SK-N-SH treated with all-trans-retinoic acid at 6 μM for 48 hours (cell line): ENCODE measurements around the gene MAN1A1.

Source experiments
- ATAC-seq: fragments of 200-7000 bp; cut with Tn5 transposase; 3 replicates; pipeline ENCODE4 v1.9.1; 2020; ENCODE audit warnings: mild to moderate bottlenecking, moderate library complexity
- ARNTL ChIP-seq: fragments of 450-650 bp; formaldehyde crosslinking; IDR thresholded peaks from 2 replicates; pipeline ENCODE4 v1.5.0; 2020; ENCODE audit warnings: low read depth, mild to moderate bottlenecking, moderate library complexity, borderline replicate concordance
- BACH2 ChIP-seq: fragments of 250-450 bp; sonication (Bioruptor Pico); IDR thresholded peaks from 2 replicates; pipeline ENCODE4 v1.9.0; 2021; ENCODE audit warnings: mild to moderate bottlenecking, borderline replicate concordance
- CSDC2 ChIP-seq: fragments of 250-450 bp; sonication (Bioruptor Pico); IDR thresholded peaks from 2 replicates; pipeline ENCODE4 v1.5.0; 2020; ENCODE audit warnings: mild to moderate bottlenecking, moderate library complexity
- ESRRG ChIP-seq: fragments of 250-450 bp; sonication (Bioruptor Pico); IDR thresholded peaks from 2 replicates; pipeline ENCODE4 v1.6.1; 2021; ENCODE audit warnings: mild to moderate bottlenecking
- GLIS3 ChIP-seq: fragments of 250-450 bp; sonication (Bioruptor Pico); IDR thresholded peaks from 2 replicates; pipeline ENCODE4 v1.5.0; 2020; ENCODE audit warnings: mild to moderate bottlenecking, moderate library complexity
- ISL1 ChIP-seq: fragments of 250-450 bp; sonication (Bioruptor Pico); IDR thresholded peaks from 2 replicates; pipeline ENCODE4 v2.1.2; 2022; ENCODE audit warnings: mild to moderate bottlenecking, moderate library complexity
- OSR1 ChIP-seq: fragments of 250-450 bp; sonication (Bioruptor Pico); IDR thresholded peaks from 2 replicates; pipeline ENCODE4 v1.8.0; 2022; ENCODE audit warnings: moderate library complexity, mild to moderate bottlenecking, inconsistent platforms
- SNAI2 ChIP-seq: fragments of 250-450 bp; sonication (Bioruptor Pico); IDR thresholded peaks from 2 replicates; pipeline ENCODE4 v1.5.0; 2020; ENCODE audit warnings: mild to moderate bottlenecking, moderate library complexity
- TCF4 ChIP-seq: fragments of 250-450 bp; sonication (Bioruptor Pico); IDR thresholded peaks from 2 replicates; pipeline ENCODE4 v1.8.0; 2021; ENCODE audit warnings: mild to moderate bottlenecking, moderate library complexity, borderline replicate concordance
- TOX ChIP-seq: fragments of 250-450 bp; sonication (Bioruptor Pico); IDR thresholded peaks from 2 replicates; pipeline ENCODE4 v1.8.0; 2021; ENCODE audit warnings: mild to moderate bottlenecking, moderate library complexity, borderline replicate concordance
- ZFP3 ChIP-seq: fragments of 250-450 bp; sonication (Bioruptor Pico); IDR thresholded peaks from 2 replicates; pipeline ENCODE4 v1.5.0; 2020; ENCODE audit warnings: mild to moderate bottlenecking, moderate library complexity
- ZFP30 ChIP-seq: fragments of 450-650 bp; formaldehyde crosslinking; IDR thresholded peaks from 2 replicates; pipeline ENCODE4 v1.5.0; 2022; ENCODE audit warnings: mild to moderate bottlenecking, moderate library complexity
- ZNF70 ChIP-seq: fragments of 450-650 bp; formaldehyde crosslinking; IDR thresholded peaks from 2 replicates; pipeline ENCODE4 v1.5.0; 2020; ENCODE audit warnings: mild to moderate bottlenecking, moderate library complexity
- ZNF8 ChIP-seq: fragments of 450-650 bp; formaldehyde crosslinking; IDR thresholded peaks from 2 replicates; pipeline ENCODE4 v1.5.0; 2020; ENCODE audit warnings: mild to moderate bottlenecking, moderate library complexity
- TF ChIP-seq, protein P1 (sequence below): fragments of 250-450 bp; sonication (Bioruptor Pico); IDR thresholded peaks from 2 replicates; pipeline ENCODE4 v1.5.0; 2020; ENCODE audit warnings: mild to moderate bottlenecking, moderate library complexity
- TF ChIP-seq, protein P2 (sequence below): fragments of 250-450 bp; sonication (Bioruptor Pico); IDR thresholded peaks from 2 replicates; pipeline ENCODE4 v1.8.0; 2020; ENCODE audit warnings: mild to moderate bottlenecking, moderate library complexity, borderline replicate concordance
- TF ChIP-seq, protein P3 (sequence below): fragments of 250-450 bp; sonication (Bioruptor Pico); IDR thresholded peaks from 2 replicates; pipeline ENCODE4 v1.5.1; 2020; ENCODE audit warnings: low read depth, mild to moderate bottlenecking, moderate library complexity
- TF ChIP-seq, protein P4 (sequence below): fragments of 250-450 bp; sonication (Bioruptor Pico); IDR thresholded peaks from 2 replicates; pipeline ENCODE4 v1.8.0; 2021; ENCODE audit warnings: low read depth, mild to moderate bottlenecking, moderate library complexity, borderline replicate concordance
- TF ChIP-seq, protein P5 (sequence below): fragments of 250-450 bp; sonication (Bioruptor Pico); IDR thresholded peaks from 2 replicates; pipeline ENCODE4 v1.5.1; 2021; ENCODE audit warnings: mild to moderate bottlenecking, moderate library complexity

The MAN1A1 gene

DNA sequence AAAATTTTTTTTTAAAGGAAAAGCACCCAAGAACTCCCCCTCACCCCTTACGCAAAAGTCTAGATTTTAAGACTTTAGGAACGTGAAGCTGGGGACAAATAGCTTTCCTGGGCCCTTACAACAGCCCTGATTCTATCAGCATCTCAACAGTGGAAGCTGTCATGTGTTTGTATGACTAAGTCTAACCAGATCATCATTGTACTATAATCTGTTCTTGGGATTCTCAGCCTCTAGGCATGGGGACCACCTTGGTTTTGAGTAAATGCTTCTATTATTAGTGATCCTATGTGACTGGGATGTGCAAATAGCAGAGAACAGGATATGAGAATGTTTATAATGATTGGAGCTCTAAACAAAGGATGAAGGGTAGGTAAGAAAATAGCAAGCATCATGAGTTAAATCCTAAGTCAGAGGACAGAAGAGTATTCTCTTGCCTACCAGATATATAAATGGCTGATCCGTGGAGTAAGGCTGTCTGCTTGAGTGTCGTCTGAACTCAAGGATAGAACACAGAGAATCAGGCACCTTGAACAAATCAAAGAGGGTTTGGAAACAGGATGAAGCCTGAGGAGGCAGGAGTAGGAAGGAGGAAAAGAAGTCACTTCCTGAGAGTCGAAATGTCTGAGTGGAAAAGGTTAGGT is 165.4 kb downstream of the MAN1A1 start:
- TF ChIP-seq OSR1, result no peak
- TF ChIP-seq, protein P1, sequence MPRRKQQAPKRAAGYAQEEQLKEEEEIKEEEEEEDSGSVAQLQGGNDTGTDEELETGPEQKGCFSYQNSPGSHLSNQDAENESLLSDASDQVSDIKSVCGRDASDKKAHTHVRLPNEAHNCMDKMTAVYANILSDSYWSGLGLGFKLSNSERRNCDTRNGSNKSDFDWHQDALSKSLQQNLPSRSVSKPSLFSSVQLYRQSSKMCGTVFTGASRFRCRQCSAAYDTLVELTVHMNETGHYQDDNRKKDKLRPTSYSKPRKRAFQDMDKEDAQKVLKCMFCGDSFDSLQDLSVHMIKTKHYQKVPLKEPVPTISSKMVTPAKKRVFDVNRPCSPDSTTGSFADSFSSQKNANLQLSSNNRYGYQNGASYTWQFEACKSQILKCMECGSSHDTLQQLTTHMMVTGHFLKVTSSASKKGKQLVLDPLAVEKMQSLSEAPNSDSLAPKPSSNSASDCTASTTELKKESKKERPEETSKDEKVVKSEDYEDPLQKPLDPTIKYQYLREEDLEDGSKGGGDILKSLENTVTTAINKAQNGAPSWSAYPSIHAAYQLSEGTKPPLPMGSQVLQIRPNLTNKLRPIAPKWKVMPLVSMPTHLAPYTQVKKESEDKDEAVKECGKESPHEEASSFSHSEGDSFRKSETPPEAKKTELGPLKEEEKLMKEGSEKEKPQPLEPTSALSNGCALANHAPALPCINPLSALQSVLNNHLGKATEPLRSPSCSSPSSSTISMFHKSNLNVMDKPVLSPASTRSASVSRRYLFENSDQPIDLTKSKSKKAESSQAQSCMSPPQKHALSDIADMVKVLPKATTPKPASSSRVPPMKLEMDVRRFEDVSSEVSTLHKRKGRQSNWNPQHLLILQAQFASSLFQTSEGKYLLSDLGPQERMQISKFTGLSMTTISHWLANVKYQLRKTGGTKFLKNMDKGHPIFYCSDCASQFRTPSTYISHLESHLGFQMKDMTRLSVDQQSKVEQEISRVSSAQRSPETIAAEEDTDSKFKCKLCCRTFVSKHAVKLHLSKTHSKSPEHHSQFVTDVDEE (CRISPR knock-in tag), result no peak
- TF ChIP-seq, protein P2, sequence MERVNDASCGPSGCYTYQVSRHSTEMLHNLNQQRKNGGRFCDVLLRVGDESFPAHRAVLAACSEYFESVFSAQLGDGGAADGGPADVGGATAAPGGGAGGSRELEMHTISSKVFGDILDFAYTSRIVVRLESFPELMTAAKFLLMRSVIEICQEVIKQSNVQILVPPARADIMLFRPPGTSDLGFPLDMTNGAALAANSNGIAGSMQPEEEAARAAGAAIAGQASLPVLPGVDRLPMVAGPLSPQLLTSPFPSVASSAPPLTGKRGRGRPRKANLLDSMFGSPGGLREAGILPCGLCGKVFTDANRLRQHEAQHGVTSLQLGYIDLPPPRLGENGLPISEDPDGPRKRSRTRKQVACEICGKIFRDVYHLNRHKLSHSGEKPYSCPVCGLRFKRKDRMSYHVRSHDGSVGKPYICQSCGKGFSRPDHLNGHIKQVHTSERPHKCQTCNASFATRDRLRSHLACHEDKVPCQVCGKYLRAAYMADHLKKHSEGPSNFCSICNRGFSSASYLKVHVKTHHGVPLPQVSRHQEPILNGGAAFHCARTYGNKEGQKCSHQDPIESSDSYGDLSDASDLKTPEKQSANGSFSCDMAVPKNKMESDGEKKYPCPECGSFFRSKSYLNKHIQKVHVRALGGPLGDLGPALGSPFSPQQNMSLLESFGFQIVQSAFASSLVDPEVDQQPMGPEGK, result no peak
- no peak for TF ChIP-seq SNAI2
- TF ChIP-seq, protein P3, sequence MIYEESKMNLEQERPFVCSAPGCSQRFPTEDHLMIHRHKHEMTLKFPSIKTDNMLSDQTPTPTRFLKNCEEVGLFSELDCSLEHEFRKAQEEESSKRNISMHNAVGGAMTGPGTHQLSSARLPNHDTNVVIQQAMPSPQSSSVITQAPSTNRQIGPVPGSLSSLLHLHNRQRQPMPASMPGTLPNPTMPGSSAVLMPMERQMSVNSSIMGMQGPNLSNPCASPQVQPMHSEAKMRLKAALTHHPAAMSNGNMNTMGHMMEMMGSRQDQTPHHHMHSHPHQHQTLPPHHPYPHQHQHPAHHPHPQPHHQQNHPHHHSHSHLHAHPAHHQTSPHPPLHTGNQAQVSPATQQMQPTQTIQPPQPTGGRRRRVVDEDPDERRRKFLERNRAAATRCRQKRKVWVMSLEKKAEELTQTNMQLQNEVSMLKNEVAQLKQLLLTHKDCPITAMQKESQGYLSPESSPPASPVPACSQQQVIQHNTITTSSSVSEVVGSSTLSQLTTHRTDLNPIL (CRISPR knock-in tag), result no peak
- TF ChIP-seq, protein P4, sequence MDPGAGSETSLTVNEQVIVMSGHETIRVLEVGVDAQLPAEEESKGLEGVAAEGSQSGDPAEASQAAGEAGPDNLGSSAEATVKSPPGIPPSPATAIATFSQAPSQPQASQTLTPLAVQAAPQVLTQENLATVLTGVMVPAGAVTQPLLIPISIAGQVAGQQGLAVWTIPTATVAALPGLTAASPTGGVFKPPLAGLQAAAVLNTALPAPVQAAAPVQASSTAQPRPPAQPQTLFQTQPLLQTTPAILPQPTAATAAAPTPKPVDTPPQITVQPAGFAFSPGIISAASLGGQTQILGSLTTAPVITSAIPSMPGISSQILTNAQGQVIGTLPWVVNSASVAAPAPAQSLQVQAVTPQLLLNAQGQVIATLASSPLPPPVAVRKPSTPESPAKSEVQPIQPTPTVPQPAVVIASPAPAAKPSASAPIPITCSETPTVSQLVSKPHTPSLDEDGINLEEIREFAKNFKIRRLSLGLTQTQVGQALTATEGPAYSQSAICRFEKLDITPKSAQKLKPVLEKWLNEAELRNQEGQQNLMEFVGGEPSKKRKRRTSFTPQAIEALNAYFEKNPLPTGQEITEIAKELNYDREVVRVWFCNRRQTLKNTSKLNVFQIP (CRISPR knock-in tag), result no peak
- TF ChIP-seq, protein P5, sequence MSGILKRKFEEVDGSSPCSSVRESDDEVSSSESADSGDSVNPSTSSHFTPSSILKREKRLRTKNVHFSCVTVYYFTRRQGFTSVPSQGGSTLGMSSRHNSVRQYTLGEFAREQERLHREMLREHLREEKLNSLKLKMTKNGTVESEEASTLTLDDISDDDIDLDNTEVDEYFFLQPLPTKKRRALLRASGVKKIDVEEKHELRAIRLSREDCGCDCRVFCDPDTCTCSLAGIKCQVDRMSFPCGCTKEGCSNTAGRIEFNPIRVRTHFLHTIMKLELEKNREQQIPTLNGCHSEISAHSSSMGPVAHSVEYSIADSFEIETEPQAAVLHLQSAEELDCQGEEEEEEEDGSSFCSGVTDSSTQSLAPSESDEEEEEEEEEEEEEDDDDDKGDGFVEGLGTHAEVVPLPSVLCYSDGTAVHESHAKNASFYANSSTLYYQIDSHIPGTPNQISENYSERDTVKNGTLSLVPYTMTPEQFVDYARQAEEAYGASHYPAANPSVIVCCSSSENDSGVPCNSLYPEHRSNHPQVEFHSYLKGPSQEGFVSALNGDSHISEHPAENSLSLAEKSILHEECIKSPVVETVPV, result no peak
- no peak for TF ChIP-seq ISL1 (CRISPR knock-in tag)
- no peak for TF ChIP-seq GLIS3 (CRISPR knock-in tag)
- ATAC-seq, result no peak

DNA sequence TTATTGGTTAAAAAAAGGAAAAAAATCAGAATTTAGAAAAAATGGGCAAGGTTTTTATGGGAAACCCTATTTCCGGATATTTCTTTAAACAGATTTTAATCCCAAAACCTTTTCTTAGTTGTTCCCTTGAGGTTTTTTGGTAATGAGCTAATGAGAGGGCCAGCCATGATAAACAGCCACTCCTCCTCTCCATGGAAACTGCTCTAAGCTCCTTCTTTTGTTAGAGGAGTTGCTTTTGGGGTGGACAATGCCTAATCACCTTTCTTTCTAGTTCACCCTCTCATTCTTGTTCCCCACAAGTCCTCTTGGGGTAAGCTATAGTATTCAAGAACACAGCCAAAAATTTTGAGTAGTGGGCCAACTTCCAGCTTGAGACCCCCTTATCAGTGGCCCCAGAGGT is 166.1 kb downstream of the MAN1A1 start:
- ATAC-seq, result no peak
- TF ChIP-seq OSR1 (no peak), ARNTL (CRISPR knock-in tag) (no peak), ZNF8 (no peak), SNAI2 (no peak), BACH2 (no peak)

DNA sequence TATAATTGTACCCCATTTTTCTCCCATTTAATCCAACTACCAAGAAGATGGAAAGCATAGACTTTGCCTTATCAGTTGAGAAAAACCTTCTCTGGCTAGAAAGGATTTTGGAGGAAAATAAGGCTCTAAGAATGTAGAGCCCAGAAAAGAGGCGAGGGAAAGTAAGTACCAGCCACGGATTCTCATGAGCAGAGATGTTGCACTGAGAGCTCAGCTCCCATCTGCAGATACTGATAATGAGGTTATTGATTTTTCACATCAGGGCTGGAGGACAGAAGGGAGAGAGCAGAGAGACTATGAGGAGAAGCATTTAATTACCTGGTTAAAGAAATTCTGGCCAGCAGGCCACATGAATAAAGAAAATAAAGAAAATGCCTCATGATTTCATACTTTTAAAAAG is 166.7 kb downstream of the MAN1A1 start:
- TF ChIP-seq TCF4 (CRISPR knock-in tag) (no peak), ZNF70 (CRISPR knock-in tag) (no peak), TOX (no peak), ARNTL (CRISPR knock-in tag) (no peak), CSDC2 (no peak), ZFP3 (CRISPR knock-in tag) (no peak), ESRRG (CRISPR knock-in tag) (no peak), ZFP30 (no peak), SNAI2 (no peak)
- TF ChIP-seq, protein P4 (CRISPR knock-in tag), result no peak
- TF ChIP-seq, protein P2, result no peak
- TF ChIP-seq, protein P5, result no peak
- no peak for ATAC-seq
